Activated CD8-positive, alpha-beta memory T cell treated with anti-CD3 and anti-CD28 coated beads, Interleukin-2, amount 50 U/mL, for 1 hour (primary cell): ENCODE measurements around the gene SENP1.

ENCODE experiments used
- DNase-seq: peaks from one replicate; pipeline ENCODE4 v3.0.0-alpha.2; 2020; ENCODE audit errors: extremely low read depth

The SENP1 gene

GRCh38 chr12:48067250-48067938 lies 38.5 kb downstream of the SENP1 start:
- DNase-seq, result no peak

GRCh38 chr12:48065041-48065440 lies 40.8 kb downstream of the SENP1 start:
- DNase-seq, result no peak

- DNase-seq, result no peak
These were observed 42.3 kb downstream of the SENP1 start for GRCh38 chr12:48063530-48063929.

- DNase-seq, result no peak
These were observed 43.8 kb downstream of the SENP1 start for GRCh38 chr12:48061938-48062719.

- no peak for DNase-seq
These were observed 45.4 kb downstream of the SENP1 start for GRCh38 chr12:48060474-48060873.

GRCh38 chr12:48058771-48059170 lies 47.1 kb downstream of the SENP1 start:
- DNase-seq, result no peak

- DNase-seq, result no peak
These were observed 50.7 kb downstream of the SENP1 start for GRCh38 chr12:48054955-48055821.

- no peak for DNase-seq
These were observed 52.0 kb downstream of the SENP1 start for GRCh38 chr12:48053883-48054282.

GRCh38 chr12:48053122-48053521 lies 52.8 kb downstream of the SENP1 start:
- DNase-seq, result no peak

- no peak for DNase-seq
These were observed 54.2 kb downstream of the SENP1 start for GRCh38 chr12:48051681-48052080.

- DNase-seq, result no peak
These were observed 55.7 kb downstream of the SENP1 start for GRCh38 chr12:48050174-48050573.

- DNase-seq, result no peak
These were observed 59.8 kb downstream of the SENP1 start for GRCh38 chr12:48045965-48046518.

- no peak for DNase-seq
These were observed 60.6 kb downstream of the SENP1 start for GRCh38 chr12:48045061-48045846.

- DNase-seq, result no peak
These were observed 61.5 kb downstream of the SENP1 start for GRCh38 chr12:48044396-48044795.

GRCh38 chr12:48043771-48044170 lies 62.1 kb downstream of the SENP1 start:
- DNase-seq, result no peak

GRCh38 chr12:48041591-48042423 lies 64.1 kb downstream of the SENP1 start:
- DNase-seq, result no peak

- DNase-seq, result no peak
These were observed 65.5 kb downstream of the SENP1 start for GRCh38 chr12:48040354-48040753.

GRCh38 chr12:48039151-48039550 lies 66.7 kb downstream of the SENP1 start:
- no peak for DNase-seq

GRCh38 chr12:48038085-48038484 lies 67.8 kb downstream of the SENP1 start:
- no peak for DNase-seq

- no peak for DNase-seq
These were observed 68.5 kb downstream of the SENP1 start for GRCh38 chr12:48037267-48037915.
